GM12874 (cell line): ENCODE data around the gene HOXC5.

Experiments used
- CTCF ChIP-seq: IDR thresholded peaks from 2 replicates; pipeline ENCODE4 v1.5.1; 2011; ENCODE audit warnings: low read depth, mild to moderate bottlenecking, control low read depth, low read length, moderate library complexity; ENCODE audit not compliant: insufficient read depth

The HOXC5 gene

DNA sequence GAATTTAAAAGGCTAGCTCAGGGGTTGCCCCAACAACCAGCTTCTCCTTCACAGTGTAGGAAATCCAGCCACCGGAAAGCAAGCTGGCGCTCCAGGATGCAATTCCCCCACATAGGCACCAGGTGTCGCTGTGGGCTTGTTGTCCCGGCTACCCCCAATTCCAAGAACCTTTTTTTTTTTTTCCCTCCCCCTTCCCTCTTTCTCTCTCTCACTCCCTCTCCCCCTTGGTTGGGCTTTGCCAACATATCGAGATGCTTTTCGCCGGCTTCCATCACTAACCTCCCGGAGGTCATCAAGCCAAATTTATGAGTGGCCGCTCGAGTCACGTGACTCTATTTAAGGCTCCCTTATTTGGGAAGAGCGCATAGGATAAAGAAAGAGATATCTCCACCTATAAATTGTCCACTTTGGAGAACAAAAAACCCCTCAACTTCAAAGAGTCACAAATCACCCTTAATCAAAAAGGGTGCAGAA lies at the start of gene HOXC5:
TSS of gene HOXC5 (plus strand) at position 424 of the 474 bp plus-strand sequence. CDS start 73 bp downstream, outside the sequence.
- peak; percentile 87 for TF ChIP-seq CTCF

GRCh38 chr12:53983568-53983949 lies 49.3 kb upstream of the HOXC5 start:
- no peak for TF ChIP-seq CTCF

DNA sequence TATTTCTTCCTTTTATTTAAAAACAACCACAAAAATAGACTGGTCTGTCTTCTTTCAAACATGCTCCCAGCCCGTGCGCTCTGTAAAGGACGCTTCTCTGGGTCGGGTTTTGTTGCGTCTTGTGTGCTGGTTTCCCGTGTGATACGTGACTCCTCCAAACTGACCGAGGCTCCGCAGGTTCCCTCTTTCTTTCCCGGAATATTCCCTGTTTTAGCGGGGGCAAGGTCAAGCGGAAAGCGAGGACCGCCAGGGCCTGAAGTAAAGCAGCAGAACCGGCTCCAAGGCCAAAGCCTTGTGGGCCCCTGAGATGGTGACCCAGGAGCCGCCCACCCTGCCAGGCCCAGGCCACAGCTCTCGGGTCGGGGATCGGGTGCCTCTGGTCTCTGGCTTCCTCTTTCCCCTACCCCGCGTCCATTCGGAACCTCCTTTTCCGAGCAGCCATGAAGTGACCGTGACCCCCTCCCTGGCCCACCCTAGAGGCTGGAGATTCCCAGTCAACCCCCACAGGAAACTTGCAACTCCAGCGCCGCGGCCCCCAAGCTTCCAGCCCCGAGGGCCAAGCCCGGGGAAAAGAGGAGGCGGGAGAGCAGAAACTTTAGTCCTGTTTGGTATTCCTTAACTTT lies 48.8 kb upstream of the HOXC5 start:
- TF ChIP-seq CTCF: no peak

- peak; percentile 80 for TF ChIP-seq CTCF
Measured at GRCh38 chr12:53984901-53985691, 47.8 kb upstream of the HOXC5 start, which contains the start of gene HOXC10. Gene HOXC10 (plus strand): TSS chr12:53985146. CDS start chr12:53985260, 114 bp downstream.

DNA sequence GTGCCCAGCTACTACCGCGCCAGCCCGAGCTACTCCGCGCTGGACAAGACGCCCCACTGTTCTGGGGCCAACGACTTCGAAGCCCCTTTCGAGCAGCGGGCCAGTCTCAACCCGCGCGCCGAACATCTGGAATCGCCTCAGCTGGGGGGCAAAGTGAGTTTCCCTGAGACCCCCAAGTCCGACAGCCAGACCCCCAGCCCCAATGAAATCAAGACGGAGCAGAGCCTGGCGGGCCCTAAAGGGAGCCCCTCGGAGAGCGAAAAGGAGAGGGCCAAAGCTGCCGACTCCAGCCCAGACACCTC lies 47.2 kb upstream of the HOXC5 start:
- TF ChIP-seq CTCF: no peak

- no peak for TF ChIP-seq CTCF
Measured at GRCh38 chr12:53985994-53986685, 46.7 kb upstream of the HOXC5 start.

- no peak for TF ChIP-seq CTCF
Measured at GRCh38 chr12:53986686-53987483, 46.0 kb upstream of the HOXC5 start.
